Fibroblast of lung (primary cell): ENCODE measurements around the gene ME1.

Experiments
- CTCF ChIP-seq, 2 donors: IDR thresholded peaks in 1 of 2; conservative IDR thresholded peaks in 1 of 2; 1 replicate in 1 of 2; 2 replicates in 1 of 2; pipeline ENCODE4 v1.5.1; 2011 to 2012; ENCODE audit warnings: low read length in 2 of 2, control low read depth in 1 of 2, inconsistent platforms in 1 of 2, low read depth in 1 of 2, mild to moderate bottlenecking in 1 of 2
- EZH2 ChIP-seq: IDR thresholded peaks from 2 replicates; pipeline ENCODE4 v1.5.1; 2012; ENCODE audit warnings: low read length, control low read depth, mild to moderate bottlenecking; ENCODE audit errors: missing control alignments

GRCh38 chr6:83371423-83371822, 59.4 kb downstream of the ME1 start:
- TF ChIP-seq EZH2: no peak
- TF ChIP-seq CTCF (conservative IDR thresholded peaks at IDR 0.05 in 1 of 2, IDR thresholded peaks at IDR 0.05 in 1 of 2; ENCODE audit: low read depth in 1 of 2, low read length in 2 of 2): no peak
